HFFc6 (cell line): ENCODE data around the gene WSB1. TPM values are rescaled to one million over a fixed set of nuclear protein-coding genes. Genes with fewer than 3 reads are reported as not detected.

Source experiments
- DNase-seq: peaks from one replicate; pipeline ENCODE4 v3.0.0-alpha.2; 2018
- H3K27ac Mint-ChIP-seq: 2 replicates; pipeline ENCODE4 v1.8.0; 2020; ENCODE audit warnings: mild to moderate bottlenecking, mixed read lengths
- H3K27me3 Mint-ChIP-seq: 2 replicates; pipeline ENCODE4 v1.8.0; 2021; ENCODE audit warnings: mild to moderate bottlenecking, moderate library complexity, mixed read lengths; ENCODE audit not compliant: insufficient read depth
- H3K36me3 Mint-ChIP-seq: 2 replicates; pipeline ENCODE4 v1.8.0; 2021; ENCODE audit warnings: low read depth, mixed read lengths
- H3K4me1 Mint-ChIP-seq: 2 replicates; pipeline ENCODE4 v1.8.0; 2020; ENCODE audit warnings: low read depth, mixed read lengths
- H3K4me3 Mint-ChIP-seq: 2 replicates; pipeline ENCODE4 v1.8.0; 2020; ENCODE audit warnings: mild to moderate bottlenecking, moderate library complexity, mixed read lengths
- H3K9me3 Mint-ChIP-seq: 2 replicates; pipeline ENCODE4 v1.8.0; 2020; ENCODE audit warnings: mild to moderate bottlenecking, mixed read lengths
- total RNA-seq, 6 experiments: library from RNA; stranded (reverse); fragmentation: NEBNext Ultra II Directional; extraction: Animal tissue kit (Norgen Biotek cat#: 25700); gene quantifications; 2 replicates in 1 of 6; 3 replicates in 5 of 6; pipeline ENCODE4 v1.2.3, GENCODE V29; 2021
- TF ChIP-seq, protein P1 (sequence below): fragments of 200-600 bp; sonication (generic); IDR thresholded peaks from 2 replicates; pipeline ENCODE4 v1.5.0; 2021; ENCODE audit warnings: antibody characterized with exemption, mild to moderate bottlenecking

Gene WSB1
- total RNA-seq, 6 experiments from 2014 or later, result 60.5 to 74.4 (median 66.5) TPM

GRCh38 chr17:27345141-27345904, 51.4 kb downstream of the WSB1 start:
- H3K4me1 Mint-ChIP-seq, result peaks cover 7% of the 10 kb centered on the region
- H3K27me3 Mint-ChIP-seq, result no peaks in the 10 kb centered on the region
- H3K27ac Mint-ChIP-seq, result no peak overlapping the region
- no peaks in the 10 kb centered on the region for H3K36me3 Mint-ChIP-seq
- no peaks in the 10 kb centered on the region for H3K9me3 Mint-ChIP-seq
- no peak overlapping the region for H3K4me3 Mint-ChIP-seq
- no peak for DNase-seq
- TF ChIP-seq, protein P1, sequence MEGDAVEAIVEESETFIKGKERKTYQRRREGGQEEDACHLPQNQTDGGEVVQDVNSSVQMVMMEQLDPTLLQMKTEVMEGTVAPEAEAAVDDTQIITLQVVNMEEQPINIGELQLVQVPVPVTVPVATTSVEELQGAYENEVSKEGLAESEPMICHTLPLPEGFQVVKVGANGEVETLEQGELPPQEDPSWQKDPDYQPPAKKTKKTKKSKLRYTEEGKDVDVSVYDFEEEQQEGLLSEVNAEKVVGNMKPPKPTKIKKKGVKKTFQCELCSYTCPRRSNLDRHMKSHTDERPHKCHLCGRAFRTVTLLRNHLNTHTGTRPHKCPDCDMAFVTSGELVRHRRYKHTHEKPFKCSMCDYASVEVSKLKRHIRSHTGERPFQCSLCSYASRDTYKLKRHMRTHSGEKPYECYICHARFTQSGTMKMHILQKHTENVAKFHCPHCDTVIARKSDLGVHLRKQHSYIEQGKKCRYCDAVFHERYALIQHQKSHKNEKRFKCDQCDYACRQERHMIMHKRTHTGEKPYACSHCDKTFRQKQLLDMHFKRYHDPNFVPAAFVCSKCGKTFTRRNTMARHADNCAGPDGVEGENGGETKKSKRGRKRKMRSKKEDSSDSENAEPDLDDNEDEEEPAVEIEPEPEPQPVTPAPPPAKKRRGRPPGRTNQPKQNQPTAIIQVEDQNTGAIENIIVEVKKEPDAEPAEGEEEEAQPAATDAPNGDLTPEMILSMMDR, result no peak

GRCh38 chr17:27346228-27346899, 52.5 kb downstream of the WSB1 start:
- no peak overlapping the region for H3K27ac Mint-ChIP-seq
- TF ChIP-seq, protein P1, result no peak
- peaks cover 7% of the 10 kb centered on the region; the same call in 1 of the 2 replicates for H3K4me1 Mint-ChIP-seq
- no peak overlapping the region for H3K4me3 Mint-ChIP-seq
- H3K9me3 Mint-ChIP-seq, result no peaks in the 10 kb centered on the region
- DNase-seq, result no peak
- no peaks in the 10 kb centered on the region for H3K36me3 Mint-ChIP-seq
- no peaks in the 10 kb centered on the region for H3K27me3 Mint-ChIP-seq

DNA sequence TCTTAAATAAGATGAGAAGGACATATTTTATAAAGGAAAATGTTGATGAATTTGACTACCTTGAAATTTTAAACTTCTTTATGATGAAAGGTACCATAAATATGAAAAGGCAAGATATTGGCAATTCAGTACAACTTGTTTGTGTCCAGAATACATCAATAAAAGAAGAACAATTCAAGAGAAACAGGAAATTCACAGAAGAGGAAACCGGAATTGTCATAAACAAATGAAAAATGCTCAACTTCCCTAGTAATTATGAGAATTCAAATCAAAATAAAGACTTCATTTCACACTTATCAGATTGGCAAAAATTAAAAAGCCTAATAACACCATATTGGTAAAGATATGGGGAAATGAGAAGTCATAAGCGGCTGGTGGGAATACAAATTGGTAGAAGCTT, 54.3 kb downstream of the WSB1 start:
- TF ChIP-seq, protein P1, result no peak
- DNase-seq, result no peak
- Mint-ChIP-seq H3K4me1 (peaks cover 23% of the 10 kb centered on the region), H3K4me3 (peak overlapping the region; percentile 62; the same call in 1 of the 2 replicates), H3K27me3 (peaks cover 1% of the 10 kb centered on the region; the same call in 1 of the 2 replicates), H3K36me3 (peaks cover 8% of the 10 kb centered on the region), H3K27ac (peak overlapping the region; percentile 24; the same call in 1 of the 2 replicates), H3K9me3 (no peaks in the 10 kb centered on the region)

GRCh38 chr17:27349540-27350021, 55.7 kb downstream of the WSB1 start:
- H3K4me3 Mint-ChIP-seq, result no peak overlapping the region
- TF ChIP-seq, protein P1, result no peak
- no peak overlapping the region for H3K27ac Mint-ChIP-seq
- DNase-seq, result no peak
- H3K9me3 Mint-ChIP-seq, result no peaks in the 10 kb centered on the region
- H3K36me3 Mint-ChIP-seq, result peaks cover 8% of the 10 kb centered on the region
- H3K27me3 Mint-ChIP-seq, result peaks cover 1% of the 10 kb centered on the region; the same call in 1 of the 2 replicates
- peaks cover 23% of the 10 kb centered on the region for H3K4me1 Mint-ChIP-seq

- peaks cover 8% of the 10 kb centered on the region for H3K36me3 Mint-ChIP-seq
- no peaks in the 10 kb centered on the region for H3K9me3 Mint-ChIP-seq
- TF ChIP-seq, protein P1, result no peak
- peaks cover 1% of the 10 kb centered on the region; the same call in 1 of the 2 replicates for H3K27me3 Mint-ChIP-seq
- peaks cover 23% of the 10 kb centered on the region for H3K4me1 Mint-ChIP-seq
- H3K4me3 Mint-ChIP-seq, result no peak overlapping the region
- DNase-seq, result no peak
- peak overlapping the region; percentile 90; the same call in 1 of the 2 replicates for H3K27ac Mint-ChIP-seq
These were observed 57.8 kb downstream of the WSB1 start for GRCh38 chr17:27351759-27352158.
